Stimulated activated CD4-positive, alpha-beta T cell treated with anti-CD3 and anti-CD28 coated beads, Interleukin-4, amount 100 ng/mL, for 48 hours (primary cell): ENCODE measurements around the gene ANGPTL8.

Experiments
- DNase-seq, 2 donors: peaks; one replicate each; pipeline ENCODE4 v3.0.0-alpha.2; 2020; ENCODE audit warnings: low read depth in 2 of 2

The ANGPTL8 gene

DNA sequence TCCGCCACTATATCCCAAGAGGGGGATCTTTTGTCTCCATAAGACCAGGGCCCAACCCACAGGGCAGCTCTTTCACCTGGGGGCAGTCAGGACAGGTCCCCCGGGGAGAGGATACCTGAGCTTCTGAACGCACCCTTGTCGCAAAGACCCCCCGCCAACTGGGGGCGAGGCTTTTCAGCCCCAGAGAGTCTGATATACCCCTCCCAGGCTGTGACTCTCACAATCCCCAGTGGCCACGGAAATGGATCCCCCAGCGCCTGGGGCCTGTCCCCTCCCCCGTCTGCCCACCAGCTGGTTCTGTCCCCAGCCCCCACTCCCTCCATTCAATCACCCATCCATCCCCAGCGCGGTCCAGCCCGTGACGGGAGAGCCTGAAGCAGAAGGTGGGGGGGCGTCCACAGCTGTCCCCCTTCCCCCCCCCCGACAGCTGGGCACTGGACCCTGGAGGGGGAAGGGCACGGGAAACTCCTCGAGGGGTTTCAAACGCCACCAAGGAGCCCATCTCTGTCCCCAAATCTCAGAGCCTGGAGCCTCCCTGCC is 22.1 kb downstream of the ANGPTL8 start:
- no peak for DNase-seq

DNA sequence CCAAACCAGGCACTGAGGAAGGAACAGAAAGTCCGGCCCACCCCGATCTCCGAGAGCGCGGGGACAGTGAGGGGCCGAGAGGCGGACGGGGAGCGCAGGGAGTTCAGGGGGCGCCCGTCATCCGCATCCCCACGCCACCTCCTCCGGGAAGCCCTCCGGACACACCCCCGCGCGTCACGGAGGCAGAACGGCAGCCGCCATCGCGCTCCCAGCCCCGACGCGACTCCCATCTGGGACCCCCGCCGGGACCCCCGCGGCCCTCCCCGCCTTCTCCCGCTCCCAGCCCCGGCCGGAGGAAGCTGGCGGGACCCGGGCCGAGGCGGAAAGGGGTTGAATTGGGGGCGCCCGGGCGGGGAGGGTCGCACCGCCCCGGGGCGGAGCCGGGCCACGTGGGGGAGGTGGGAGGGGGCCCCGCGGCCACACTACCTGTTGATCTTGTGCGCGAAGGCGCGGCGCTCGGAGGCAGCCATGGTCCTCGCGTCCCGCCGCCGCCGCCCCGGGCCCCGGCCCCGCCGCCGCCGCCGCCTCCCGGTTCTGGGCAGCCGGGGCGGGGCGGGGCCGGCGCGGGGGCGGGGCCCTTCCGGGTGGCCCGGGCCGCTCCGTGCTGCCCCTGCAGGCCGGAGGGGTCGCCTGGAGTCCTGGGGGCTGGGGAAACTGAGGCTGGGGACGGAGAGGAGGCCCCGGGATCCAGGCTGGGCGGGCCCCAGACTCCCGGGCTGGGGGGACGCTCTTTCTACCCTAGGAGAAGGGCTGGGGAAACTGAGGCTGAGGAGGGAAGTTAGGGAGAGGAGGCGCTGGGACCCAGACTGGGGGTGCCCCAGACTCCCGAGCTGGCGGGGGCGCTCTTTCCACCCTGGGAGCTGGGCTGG is 22.8 kb downstream of the ANGPTL8 start, which contains the start of gene DOCK6:
TSS of gene DOCK6 (minus strand) at position 554 of the 869 bp plus-strand sequence. CDS start at position 470, 84 bp downstream.
- DNase-seq: peak in 1 of 2 donors; percentile 30

DNA sequence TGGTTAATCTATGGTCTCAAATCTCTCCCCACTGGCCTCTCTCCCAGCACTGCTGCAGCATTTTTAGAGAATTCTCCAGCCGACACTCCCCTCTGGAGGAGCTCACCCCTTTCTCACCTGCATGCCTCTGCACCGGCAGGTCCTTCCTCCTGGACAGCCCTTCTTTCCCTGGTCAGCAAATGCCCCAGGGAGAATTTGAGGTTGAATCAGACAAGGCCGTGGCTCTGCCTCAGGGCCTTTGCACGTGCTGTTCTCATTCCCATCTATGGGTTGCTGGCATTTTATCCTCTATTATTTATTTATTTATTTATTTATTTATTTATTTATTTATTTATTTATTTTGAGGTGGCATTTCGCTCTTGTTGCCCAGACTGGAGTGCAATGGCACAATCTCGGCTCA is 24.3 kb downstream of the ANGPTL8 start:
- DNase-seq: no peak

DNA sequence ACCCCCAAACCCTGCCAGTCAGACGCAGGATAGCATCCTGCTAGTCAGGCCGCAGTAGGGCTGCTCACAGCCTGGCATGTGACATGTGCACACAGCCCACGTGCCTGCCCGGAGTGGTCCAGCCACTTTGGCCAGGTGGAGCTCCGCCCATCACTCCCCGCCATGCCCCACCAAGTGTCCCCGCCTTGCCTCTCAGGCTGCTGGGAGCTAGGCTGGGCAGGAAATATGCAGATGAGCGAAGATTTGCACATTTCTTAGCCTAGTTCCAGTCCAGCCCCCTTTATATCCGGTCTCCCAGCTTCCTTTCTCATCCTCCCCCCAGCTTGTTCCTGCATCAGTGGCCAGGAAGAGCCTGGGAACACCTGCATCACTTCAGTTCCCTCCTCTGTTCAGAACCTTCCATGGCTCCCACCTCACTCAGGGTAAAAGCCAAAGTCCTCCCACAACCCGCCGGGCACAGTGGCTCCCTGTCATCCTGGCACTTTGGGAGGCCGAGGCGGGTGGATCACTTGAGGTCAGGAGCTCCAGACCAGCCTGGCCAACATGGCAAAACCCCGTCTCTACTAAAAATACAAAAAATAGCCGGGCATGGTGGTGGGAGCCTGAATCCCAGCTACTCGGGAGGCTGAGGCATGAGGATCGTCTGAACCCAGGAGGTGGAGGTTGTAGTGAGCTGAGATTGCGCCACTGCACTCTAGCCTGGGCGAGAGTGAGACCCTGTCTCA is 25.2 kb downstream of the ANGPTL8 start:
- DNase-seq: no peak

DNA sequence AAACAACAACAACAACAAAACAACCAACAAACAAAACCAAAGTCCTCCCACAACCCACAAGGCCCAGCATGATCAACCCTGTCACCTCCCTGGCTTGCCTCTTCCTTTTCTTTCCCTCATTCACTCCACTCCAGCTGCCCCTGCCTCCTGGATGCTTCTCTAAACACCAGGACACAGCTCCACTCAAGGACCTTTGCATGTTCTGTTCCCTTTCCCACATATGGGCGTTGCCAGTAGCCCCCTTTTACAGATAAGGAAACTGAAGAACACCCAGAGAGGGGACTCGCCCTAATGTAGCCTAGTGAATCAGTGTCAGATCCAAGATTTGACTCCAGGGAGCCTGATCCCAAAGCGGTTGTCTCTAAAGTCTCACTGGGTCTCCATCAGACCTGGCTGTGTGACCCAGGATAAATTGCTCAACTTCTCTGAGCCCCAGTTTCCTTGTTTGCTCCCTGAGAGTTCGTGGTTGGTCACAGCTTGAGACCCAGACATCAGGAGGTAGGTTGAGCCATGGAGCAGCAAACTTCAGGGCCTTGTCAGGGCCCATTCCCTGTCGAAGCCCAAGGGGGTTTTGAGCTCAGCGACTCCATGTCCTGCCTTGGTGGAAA is 25.9 kb downstream of the ANGPTL8 start:
- DNase-seq: no peak

DNA sequence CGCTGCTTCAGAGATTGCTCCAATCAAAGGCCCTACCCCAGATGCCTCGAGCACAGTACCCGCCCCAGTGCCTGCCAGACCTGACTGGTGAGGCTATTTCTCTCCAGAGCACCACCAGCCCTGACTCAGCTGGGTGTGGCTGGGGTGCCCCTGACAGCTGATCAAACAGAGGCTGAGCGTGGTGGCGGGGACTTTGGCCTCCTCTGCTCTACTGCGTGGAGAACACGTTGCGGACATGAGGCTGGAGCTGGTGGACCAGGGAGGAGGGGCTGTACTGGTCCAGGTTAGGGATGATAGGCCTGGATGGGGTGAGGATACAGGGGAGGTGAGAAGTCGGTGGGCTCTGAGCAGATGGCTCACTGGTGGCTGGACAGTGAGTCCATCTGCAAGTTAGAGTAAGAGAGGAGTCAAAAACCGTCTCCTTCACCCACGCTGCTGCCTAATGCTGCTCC is 26.4 kb downstream of the ANGPTL8 start:
- DNase-seq: no peak

DNA sequence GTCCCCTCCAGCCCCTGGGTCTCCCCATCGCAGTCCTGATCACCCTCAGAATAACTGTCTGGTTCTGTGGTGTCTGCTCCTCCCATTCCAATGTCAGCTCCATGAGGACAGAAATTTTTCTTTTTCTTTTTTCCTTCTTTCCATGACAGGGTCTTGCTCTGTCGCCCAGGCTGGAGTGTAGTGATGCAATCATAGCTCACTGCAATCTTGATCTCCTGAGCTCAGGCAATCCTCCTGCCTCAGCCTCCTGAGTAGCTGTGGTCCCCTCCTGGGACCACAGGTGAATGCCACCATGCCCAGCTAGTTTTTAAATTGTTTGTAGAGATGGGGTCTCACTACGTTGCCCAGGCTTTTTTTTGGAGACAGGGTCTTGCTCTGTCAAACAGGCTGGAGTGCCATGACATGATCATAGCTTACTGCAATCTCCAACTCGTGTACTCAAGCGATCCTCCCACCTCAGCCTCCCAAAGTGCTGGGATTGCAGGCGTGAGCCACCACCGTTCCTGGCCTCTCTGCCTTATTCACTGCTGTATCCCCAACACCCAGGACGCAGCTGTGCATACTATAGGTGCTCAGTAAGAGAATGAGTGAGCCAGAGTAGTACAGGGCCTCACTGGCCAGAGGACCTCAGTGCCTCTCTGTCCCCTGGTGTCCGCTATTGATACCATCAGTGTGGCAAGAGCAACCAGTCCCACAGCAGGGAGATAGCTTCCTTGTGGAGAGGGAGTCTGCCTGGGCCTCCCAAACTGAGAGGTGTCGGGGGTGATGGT is 28.1 kb downstream of the ANGPTL8 start:
- no peak for DNase-seq

DNA sequence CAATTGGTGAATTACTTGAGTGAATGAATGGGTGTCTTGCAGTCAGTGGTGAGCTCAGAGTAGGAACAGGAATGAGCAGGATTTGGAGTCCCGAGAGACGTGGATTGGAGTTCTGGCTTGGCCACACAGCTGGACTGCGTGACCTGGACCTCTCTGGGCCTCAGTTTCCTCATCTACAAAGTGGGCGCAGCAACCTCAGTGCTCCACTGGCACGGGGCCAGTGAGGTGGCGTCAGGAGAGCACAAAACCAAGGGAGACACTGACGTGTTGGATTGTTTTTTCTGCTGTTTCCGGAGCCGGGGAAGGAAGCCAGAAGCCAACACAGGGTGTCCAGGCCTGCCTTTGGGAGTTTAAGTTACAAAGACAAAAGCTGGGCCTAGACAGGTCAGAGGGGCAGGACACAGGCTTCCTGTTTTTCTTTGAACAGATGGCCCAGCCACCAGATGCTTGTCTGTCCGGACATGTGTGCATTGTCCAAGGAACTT is 29.4 kb downstream of the ANGPTL8 start:
- no peak for DNase-seq

DNA sequence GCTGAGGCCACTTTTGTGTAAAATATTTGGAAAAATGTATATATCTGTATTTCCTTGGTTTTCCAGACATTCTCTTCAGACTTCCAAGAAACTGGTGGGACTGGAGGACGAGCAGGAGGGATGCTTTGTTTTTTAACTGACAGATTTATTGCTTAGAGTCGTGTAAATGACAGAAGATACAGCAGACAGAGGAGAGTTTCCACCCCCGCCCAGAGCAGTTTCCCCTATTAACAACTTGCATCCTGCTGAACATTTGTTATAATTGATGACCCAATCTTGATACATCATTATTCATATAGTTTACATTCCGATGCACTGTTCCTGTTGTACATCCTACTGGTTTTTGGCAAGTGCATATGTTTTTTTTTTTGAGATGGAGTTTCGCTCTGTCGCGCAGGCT is 30.0 kb downstream of the ANGPTL8 start:
- DNase-seq: no peak

DNA sequence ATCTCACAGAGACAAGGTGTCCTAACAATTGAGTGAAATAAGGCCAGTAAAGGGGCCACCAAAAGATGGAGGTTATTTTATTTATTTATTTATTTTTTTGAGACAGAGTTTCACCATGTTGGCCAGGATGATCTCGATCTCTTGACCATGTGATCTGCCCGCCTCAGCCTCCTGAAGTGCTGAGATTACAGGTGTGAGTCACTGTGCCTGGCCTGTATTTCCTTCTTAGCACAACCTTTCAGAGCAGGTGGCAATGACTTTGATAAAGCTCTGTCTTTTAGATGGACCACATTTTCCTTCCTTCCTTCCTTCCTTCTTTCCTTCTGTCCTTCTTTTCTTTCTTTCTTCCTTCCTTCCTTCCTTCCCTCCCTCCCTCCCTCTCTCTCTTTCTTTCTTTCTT is 33.9 kb downstream of the ANGPTL8 start:
- no peak for DNase-seq

DNA sequence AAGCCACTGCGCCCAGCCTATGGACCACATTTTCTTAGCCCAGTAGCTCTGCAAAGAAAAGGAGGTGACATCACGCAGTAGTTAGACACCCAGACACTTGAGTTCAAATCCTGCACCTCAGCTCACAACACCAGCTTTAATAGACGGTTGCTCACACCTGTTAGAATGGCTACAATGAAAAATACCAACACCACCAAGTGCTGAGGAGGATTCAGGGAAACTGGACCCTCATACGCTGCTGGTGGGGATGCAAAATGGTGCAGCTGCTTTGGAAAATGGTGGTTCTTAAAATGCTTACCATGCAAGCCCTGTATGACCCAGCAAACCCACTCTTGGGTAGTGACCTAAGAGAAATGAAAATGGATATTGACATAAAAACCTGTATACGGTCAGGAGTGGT is 34.6 kb downstream of the ANGPTL8 start:
- no peak for DNase-seq

DNA sequence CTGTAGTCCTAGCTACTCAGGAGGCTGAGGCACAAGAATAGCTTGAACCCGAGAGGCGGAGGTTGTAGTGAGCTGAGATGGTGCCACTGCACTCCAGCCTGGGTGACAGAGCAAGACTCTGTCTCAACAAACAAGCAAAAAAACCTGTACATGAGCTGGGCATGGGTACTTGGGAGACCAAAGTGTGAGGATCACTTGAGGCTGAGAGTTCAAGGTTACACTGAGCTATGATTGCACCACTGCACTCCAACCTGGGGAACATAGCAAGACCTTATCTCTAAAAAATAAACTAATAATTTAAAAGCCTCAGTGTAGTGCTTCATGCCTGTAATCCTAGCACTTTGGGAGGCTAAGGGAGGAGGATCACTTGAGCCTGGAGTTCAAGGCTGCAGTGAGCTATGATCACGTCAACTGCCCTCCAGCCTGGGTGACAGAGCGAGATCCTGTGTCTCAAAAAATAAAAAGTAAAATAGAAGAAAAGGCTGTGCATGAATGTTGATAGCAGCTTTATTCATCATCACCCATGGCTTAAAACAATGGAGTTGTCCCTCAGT is 35.2 kb downstream of the ANGPTL8 start:
- DNase-seq: no peak

DNA sequence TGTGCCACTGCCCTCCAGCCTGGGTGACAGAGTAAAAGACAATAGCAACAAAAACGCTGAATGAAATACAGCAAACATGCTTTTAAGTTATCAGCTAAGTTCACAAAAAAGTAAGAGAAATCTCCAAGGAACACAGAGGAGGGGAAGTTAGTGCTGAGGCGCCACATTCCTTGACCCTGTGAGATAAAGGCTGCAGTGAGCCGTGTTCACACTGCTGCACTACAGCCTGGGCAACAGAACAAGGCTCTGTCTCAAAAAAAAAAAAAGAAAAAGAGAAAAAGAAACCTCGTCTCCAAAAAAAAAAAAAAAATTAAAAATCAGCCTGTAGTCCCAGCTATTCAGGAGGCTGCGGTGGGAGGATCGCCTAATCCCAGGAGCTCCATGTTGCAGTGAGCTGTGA is 39.3 kb downstream of the ANGPTL8 start:
- no peak for DNase-seq

DNA sequence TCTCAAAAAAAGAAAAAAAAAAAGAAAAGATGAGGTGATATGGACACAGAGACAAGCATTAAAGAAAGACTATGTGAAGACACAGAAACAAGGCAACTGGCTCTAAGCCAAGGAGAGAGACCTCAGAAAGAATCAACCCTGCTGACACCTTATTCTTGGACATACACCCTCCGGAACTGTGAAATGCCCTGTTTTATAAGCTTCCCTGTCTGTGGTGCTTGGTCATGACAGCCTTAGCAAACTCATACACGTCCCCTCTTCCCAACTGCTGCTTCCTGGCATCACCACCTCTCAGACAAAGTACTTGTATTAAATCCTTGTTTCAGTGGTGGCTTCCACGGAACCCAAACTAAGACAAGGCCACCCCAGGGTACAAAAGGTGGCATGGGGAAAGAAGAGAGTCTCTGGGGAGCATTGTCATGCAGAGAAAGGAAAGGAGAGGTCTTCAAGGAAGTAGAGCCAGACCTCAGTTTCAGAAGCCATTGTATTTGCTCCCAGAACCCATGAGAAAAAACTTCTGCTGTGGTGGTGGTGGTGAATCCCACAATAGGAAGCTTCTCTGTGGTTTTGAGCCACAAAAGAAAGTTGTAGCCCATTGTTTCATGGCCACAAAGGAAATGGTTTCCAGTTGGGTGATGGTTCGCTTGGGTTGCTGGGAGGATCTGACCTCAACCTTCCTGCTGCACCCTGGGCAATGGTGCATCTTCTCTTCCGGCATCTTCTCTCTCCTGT is 40.3 kb downstream of the ANGPTL8 start:
- peak in 1 of 2 donors; percentile 15 for DNase-seq

DNA sequence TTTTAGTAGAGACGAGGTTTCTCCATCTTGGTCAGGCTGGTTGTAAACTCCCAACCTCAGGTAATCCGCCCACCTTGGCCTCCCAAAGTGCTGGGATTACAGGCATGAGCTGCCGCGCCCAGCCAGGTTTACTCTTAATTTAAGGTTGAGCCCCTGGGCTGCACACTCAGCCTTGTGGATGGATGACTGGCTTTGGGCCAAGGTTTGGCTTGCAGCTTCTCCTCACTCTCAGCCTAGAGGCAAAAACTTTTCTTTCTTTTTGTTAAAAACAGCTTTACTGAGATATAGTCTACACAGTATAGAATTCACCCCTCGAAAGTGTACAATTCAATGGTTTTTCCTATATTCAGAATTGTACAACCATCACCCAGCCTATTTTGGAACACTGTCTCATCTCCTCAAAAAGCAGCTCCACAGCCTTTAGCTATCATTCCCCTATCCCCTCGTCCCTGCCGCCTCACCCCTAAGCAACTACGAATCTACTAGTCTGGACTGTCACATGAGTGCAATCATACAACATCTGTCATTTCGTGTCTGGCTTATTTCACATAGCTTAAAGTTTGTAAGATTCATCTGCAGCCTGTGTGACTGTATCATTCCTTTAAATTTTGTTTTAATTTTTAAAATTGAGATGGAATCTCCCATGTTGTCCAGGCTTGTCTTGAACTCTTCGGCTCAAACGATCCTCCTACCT is 42.1 kb downstream of the ANGPTL8 start:
- DNase-seq: no peak

DNA sequence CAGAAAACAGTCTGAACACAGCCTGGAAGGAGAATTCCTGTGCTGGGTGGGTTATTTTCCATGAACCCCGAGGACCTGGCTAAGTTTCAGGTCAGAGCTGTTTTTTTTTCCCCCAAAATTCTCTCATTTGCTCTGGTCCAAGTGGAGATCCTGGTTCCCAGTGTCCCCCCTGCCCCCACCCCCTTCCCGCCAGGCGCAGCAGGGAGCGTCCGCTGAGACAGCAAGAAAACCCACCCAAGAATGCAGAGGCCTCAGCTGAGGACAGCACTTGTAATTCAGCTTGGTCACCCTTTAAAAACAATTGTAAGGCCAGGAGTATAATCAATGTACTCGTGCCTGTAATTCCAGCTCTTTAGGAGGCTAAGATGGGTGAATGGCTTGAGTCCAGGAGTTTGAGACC is 45.1 kb downstream of the ANGPTL8 start:
- DNase-seq: no peak

DNA sequence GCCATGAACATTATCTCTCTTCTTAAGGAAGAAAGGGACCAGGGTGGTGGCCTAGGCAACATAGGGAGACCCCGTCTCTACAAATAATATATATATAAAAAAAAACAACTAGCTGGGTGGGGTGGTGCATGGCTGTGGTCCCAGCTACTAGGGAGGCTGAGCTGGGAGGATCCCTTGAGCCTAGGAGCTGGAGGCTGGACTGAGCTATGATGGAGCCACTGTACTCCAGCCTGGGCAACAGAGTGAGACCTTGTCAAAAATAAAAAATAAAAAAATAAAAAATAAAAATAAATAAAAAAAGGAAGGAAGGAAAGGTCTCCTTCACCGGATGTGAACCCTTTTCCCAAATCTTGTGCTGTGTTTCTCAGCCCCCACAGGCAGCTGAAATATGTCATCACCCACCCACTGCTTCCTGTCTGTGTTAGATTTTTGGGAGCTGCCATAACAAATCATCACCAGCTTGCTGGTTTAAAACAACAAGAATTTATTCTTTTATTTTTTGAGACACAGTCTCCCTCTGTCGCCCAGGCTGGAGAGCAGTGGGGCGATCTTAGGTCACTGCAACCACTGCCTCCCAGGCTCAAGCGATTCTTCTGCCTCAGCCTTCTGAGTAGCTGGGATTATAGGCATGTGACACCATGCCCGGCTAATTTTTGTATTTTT is 47.0 kb downstream of the ANGPTL8 start:
- DNase-seq: no peak

DNA sequence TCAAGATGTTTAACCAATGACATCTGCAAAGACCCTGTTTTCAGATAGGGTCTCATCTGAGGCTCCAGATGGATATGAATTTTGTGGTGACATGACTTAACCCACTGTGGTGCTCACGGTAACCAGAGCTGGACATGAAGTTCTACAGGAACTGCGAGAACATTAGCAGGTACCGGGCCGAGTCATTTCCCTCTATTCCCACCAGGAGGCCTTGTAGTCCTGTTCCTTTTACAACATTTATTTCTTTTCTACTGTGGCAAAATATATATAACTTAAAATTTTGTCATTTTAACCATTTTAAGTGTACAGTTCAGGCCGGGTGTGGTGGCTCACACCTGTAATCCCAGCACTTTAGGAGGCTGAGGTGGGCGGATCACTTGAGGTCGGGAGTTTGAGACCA is 48.9 kb downstream of the ANGPTL8 start:
- DNase-seq: no peak

DNA sequence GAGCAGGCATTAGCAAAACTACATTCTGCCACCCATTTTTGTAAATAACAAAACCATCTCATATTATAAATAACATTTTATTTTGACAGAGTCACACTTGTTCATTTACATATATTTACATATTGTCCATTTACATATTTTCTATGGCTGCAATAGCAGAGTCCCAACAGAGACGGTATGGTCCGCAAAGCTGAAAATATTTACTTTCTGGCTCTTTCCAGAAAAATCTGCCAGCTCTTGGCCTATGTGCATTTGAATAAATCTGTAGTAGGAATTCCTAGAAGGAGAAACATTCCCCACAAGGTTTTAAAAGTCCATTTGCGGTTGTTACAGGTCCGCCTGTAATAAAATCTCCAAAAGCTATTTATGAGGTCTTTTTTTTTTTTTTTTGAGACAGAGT is 50.8 kb downstream of the ANGPTL8 start:
- no peak for DNase-seq
